GM18498 (cell line): Measurements from ENCODE around the gene ITPKA.
"Not testable (repeated sequence)": the region's sequence is repeated elsewhere in the genome, so short reads cannot be mapped to it uniquely, and the experiment has no call there.

Source experiments
- ATAC-seq: cut with Tn5 transposase; IDR thresholded peaks from one replicate; pipeline ENCODE4 v1.9.1; 2021; ENCODE audit warnings: mild to moderate bottlenecking, moderate library complexity; ENCODE audit not compliant: unreplicated experiment

The ITPKA gene

DNA sequence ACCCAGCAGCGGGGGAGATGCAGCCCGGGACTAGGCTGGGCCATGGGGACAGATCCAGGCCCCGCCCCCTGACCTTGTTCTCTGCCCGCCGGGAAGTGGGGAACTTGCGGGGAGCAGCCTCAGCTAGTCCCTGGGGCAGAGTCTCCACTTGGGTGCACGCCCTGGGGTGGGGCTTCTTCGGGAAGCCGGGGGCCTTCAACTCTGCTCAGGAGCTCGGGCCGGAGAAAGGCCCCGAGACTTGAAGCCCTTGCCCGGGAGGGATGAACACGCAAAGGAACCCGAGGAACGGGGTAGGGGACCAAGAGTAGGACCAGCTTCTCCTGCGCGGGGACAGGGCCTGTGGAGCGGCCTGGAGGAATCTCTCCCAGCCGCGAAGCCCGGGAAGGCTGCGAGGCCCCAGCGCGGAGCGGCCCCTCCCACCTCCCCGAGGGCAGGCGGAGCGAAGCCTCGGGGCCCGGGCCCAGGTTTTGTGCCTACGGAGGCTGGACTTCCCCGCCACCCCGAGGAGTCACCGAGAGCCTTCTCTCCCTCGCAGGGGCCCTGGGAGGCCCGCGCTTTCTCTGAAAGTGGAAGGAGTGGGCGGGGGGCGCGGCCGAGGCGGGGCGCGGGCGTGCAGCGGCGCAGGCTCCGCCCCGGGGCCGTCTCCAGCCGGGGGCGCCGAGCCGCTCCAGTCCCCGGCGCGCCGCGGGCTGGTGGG is at the start of gene ITPKA:
Gene ITPKA, plus strand, starts transcription at position 670 of the 697 bp plus-strand sequence. CDS start 54 bp downstream, outside the sequence.
- peak; percentile 80 for ATAC-seq

DNA sequence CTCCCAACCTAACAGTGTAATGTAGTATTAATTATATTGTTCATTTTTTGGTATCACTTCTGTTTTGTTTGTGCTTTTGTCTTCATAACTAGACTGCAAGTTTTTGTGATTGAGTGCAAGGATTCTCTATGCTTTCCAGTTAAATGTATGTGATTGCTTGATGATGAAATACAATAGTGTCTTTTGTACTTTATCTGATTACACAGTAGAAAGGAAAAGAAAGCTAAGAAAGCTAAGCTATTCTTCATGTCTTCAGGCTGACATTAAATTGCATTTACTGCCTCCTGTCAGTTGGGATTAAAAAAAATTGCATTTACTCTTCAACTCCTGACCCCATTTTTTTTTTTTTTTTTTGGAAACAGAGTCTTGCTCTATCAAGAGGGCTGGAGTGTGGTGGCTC is 48.3 kb upstream of the ITPKA start:
- ATAC-seq = no peak

DNA sequence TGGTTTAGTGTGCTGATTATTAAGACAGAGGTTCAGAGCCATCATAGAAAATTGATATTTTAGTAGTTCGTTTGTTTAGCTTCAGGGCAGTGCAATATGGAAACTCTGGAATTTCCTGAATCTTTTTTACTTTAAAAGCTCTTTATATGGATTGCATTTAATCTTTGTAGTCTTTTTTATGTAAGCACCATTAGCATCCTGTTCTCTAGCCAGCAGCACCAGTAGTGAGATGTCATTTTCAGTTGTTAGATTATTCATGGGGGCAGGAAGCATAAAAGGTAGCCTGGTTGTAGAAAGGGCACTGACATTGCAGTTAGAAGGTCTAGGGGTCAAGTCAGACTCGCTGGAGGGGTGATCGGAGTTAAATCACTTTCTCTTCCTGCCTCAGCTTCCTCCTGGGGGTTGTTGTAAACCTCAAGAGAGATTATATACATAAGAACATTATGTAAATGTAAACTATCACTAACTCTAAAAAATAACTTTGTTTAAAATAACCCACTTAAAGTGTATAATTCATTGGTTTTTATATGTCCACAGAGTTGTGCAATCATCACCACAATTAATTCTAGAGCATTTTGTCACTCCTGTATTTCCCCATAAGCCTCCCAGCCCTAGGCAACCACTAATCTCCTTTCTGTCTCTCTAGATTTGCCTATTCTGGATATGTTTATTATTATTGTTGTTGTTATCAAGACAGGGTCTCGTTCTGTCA is 31.4 kb upstream of the ITPKA start:
- no peak for ATAC-seq

DNA sequence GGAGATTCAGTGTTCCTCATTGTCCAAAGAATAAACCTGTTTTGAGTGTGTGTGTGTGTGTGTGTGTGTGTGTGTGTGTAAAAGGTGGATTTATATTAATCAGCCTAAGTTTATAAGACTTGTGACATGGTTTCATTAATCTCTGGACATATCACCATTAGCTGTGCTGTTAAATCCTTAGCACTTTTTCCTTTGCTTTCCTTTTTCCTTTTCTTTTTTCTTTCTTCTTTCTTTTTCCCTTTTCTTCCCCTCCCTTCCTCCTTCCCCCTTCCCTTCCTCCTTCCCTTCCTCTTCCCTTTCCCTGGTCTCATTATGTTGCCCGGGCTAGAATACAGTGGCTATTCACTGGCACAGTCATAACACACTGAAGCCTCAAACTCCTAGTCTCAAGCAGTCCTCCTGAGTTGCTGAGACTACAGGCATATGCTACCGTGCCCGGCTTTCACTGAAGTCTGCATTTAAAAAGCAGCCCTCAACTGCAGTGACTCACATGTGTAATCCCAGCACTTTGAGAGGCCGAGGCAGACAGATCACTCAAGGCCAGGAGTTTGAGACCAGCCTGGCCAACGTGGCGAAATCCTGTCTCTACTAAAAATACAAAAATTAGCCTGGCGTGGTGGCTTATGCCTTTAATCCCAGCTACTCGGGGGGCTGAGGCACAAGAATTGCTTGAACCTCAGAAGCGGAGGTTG is 28.6 kb upstream of the ITPKA start:
- ATAC-seq = no peak

DNA sequence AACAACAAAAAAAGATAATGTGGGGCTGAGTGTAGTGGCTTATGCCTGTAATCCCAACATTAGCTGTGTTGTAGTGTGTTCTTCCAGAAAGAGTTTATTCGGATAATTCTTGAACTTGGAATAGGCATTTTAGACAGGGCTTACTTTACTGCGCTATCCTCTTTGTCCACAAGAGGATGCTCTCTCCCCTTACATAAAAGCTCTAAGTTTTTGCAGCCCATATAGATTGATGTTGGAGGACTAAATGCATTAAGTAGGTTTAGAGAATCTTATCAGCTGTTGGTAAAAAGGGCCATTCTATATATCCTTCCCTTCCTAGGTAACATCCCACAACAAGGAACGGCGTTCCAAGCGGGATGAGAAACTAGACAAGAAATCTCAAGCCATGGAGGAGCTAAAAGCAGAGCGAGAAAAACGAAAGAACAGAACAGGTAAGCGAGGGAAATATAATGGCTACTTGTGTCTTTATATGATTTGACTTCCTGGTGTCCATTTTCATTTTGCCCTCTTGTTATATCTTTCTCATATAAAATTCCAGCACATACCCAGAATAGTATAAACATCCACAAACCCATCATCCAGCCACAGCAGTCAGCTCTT is 27.8 kb upstream of the ITPKA start:
- no peak for ATAC-seq

DNA sequence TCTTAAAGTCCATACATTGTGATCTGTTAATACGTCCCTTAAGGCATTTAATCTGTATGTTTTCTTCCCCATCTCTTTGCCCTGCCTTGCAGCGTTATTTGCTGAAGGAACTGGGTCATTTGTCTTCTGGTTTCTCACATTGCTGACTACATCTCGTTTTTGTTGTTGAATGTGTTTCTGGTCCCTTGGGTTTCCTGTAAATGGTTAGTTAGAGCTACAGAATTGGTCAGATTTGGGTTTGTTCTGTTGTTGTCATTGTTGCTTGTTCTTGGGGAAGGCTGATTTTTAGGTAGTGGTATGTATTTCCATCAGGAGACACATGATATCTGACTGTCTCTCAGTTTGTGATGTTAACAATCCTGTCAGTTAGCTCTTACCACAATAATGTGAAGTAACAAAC is 27.0 kb upstream of the ITPKA start:
- ATAC-seq = no peak

DNA sequence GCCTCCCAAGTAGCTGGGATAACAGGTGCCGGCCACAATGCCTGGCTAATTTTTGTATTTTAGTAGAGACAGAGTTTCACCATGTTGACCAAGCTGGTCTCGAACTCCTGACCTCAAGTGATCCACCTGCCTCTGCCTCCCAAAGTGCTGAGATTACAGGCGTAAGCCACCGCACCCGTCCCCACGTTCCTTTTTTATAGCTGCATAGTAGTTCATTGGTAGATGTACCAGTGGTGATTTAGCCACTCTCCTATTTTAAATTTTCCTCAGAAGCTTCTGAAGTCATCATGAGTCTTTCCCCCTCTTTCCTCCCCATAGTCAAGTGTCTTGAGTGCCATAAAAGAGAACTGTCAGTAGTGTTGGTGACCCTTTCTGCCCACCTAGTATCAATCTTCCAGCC is 24.0 kb upstream of the ITPKA start:
- not testable (repeated sequence) for ATAC-seq

DNA sequence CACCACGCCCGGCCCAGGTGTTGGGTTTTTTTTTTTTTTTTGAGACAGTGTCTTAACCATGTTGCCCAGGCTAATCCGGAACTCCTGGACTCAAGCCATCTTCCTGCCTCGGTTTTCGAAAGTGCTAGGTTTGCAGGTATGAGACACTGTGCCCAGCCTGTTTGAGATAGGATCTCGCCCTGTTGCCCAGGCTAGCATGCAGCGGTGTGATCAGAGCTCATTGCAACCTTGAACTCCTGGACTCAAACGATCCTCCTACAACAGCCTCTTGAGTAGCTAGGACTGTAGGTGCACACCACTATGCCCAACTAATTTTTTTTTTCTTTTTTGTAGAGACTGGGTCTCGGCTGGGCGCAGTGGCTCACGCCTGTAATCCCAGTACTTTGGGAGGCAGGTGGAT is 20.3 kb upstream of the ITPKA start:
- no peak for ATAC-seq

DNA sequence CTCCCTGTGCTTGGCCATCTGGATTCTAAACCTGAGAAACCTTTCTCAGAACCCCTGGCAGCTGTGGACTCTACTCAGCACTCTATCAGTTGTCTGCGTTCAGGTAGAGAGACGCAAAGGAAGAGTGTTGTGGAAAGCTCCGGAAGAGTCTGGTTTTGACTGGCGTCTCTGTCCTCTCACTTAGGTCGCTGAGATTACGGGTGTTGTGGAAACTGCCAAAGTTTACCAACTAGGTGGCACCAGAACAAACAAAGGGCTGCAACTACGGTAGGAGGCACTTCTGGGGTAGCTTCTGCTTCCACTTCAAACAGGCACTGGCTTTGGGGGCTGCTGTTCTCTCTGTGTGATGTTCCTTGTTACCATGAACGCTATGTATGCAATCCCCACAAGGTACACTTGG is 19.2 kb upstream of the ITPKA start:
- no peak for ATAC-seq

DNA sequence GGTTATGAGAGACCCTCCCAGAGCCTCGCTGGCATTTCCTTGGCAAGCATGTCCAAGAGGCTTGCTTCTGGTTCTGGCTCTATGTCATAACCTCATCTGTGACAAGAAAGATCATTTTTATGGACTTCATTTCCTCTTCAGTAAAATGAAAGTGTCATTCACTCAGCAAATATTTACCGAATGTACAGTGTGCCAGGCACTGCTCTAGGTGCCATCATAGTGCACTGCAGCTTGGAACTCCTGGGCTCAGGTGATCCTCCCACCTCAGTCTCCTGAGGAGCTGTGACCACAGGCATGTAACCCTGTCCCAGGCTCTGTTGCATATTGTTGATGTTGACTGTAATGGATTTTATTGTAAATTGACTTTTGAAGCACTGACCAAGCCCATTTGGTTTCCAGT is 18.7 kb upstream of the ITPKA start:
- no peak for ATAC-seq

DNA sequence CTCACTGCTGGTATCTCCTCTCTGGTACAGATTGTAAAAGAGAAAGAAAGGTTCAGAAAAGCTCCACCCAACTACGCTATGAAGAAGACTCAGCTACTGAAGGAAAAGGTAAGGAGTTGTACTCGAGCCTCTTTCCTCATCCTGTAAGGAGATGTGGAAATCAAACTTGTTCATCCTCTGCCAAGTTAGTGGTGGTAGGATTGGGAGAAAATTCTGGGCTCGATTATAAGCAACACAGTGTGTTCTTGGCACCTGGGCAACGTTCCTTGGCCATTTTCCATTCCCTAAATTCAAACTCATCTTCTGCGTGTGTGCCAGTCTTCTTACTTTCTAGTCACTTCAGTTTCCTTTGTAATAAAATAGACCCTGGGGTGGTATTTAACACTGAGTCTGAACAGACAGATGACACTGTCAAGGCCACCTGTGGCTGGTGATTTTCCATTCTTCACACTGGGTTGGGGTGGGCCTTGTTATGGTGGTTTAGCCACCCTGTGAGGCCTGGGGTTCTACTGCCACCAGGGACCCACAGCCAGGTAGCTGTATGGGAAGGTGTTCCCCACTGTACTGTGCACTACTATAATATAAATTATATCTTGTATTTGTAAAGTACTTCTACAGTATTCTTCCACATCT is 17.1 kb upstream of the ITPKA start:
- no peak for ATAC-seq

DNA sequence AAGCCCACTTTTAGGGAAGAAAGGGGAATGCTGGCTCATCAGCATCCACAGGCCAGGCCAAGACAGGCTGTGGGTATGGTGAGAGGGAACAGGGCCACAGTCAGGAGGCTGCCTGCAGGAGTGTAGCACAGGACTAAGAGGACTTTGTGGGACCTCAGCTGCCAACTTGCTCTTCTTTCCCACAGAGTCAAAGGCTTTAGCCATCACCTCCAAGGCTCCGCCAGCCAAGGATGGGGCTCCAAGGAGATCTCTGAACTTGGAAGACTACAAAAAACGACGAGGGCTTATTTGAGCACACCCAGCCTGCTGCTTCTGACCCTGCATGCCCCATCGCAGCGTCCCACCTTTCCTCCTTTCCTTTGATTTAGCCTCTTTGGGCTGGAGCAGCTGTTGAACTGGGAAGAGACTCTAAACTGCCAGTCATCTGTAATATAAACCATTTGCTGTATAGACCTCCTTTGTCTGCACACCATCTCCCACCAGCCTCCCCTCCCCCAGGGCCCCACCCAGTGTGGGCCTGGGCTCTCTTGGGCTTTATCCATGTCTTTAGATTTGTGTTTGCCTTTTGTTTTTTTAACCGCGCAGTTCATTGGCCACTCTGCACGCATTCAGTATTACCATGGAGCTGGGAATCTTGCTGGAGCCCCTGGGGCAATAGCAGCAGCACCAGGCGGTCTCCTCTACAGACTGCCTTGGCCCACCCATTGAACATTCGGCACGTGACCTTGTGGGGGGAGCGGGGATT is 13.1 kb upstream of the ITPKA start:
- no peak for ATAC-seq

DNA sequence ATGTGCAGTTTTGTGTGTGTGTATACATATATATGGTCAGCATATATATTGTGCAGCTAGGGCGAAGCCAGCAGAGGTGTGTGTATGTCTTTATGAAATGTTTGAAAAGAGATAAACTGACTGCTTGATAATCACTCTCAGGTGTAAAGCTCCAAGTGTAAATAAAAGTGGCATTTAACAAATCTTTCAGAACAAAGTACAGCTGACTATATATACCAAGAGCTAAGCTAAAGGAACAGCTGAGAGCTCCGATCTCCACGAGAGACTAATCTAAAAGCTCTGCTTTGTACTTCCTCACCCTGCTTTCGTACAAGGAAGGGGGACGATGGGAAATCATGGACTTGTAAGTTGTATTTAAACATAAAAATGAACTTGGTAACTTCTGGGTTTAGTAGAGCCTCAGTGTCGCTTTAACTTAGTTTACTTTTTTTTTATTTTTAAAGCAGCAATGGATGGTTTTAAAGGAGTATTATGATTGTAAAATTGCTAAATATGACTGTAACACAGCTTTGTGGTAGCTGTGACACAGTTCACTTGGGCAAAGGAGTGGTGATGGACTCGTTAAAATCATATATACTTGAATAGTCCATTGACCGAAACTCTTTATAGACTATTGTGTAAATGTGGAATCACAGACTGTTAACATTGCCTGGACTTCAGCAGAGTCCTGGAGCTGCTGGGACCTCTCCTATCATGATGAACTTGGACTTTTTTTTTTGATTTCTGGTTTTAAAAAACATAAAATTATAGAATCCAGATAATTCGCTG is 11.4 kb upstream of the ITPKA start:
- ATAC-seq = no peak

DNA sequence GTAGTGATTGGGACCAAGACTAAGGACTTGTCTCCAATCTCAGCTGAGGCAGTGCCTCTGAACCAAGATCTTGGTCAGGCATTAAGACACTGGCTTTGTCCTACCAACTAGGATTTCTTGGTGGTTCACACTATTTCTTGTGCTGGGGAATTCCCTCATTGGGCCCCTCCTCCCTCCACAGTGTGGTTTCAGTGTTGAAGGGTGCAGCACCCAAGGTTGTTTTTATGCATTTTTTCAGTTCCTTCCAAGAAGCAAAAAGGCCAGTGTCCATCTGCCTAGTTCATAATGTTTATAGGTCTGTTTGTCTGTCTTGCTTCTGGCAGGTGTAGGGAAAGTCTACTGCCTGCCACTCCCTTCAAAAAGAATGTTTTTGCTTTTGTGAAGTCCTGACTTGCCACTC is 10.6 kb upstream of the ITPKA start:
- ATAC-seq = peak; percentile 78

DNA sequence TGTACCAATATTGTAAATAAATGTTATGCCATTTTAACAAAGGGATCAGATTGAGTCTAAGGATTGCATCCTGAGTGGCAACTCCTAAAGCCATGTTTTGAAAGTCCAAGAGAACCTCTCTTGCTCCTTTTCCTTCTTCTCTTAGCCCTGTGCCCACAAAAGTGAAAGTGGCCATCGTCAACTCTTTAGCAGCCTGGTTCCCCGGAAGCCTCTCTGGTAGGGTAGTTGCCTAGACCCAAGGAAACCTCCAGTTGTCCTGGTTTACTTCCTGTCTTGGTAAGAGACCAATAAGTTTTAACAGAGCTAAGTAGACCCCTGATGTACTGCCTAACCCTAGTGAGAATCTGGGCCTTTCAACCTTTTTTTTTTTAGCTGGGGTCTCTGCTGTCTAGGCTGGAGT is 10.2 kb upstream of the ITPKA start:
- ATAC-seq = no peak

DNA sequence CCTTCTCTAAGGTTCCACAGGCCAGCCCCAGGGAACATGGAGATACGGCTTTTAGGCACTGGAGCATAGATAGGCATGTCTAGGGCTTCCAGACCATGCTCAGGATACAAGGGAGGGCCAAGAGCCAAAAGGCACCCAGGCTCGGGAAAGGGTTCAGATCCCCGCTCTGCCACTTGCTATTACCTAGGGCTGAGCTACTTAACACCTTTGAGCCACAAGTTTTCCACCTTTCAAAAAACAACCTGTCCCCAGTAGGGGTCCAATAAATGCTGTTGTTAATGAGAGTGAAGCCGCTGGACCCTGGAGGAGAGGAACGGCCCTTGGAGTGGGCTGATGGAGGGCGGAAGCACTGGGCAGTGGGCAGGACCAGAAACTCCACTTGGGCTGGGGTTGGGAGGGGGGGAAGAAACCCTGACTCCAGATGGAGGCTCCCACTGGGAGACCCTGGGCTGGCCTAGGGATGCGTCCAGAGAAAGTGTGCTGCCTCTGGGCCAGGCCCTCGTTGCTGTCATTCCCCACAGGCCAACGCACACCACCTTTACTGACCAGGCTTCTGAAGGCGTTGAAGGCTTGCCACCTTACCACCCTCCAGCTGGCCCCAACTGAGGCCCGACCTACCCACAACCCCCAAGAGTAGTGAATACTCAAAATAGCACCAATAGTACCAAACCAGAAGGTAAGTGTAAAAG is 8.6 kb upstream of the ITPKA start:
- no peak for ATAC-seq

DNA sequence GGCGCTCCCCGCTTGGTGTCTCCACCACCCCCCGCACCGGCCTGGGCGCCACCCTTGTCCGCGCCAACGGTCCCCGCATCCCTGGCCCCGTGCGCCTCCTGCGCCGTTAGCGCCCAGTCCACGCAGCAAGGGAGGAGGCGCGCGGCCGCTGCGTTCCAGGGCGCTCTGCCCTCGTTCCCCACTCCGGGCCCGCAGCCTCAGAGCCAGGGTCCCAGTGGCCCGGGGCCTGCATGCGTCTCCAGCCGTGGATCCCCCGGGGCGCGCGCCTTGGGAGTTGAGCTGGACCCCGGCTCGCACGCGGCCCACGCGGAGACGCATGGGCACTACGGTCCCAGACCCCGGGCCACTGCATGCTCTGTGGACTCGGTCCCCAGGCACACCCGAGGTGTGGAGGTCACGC is 7.4 kb upstream of the ITPKA start:
- no peak for ATAC-seq

DNA sequence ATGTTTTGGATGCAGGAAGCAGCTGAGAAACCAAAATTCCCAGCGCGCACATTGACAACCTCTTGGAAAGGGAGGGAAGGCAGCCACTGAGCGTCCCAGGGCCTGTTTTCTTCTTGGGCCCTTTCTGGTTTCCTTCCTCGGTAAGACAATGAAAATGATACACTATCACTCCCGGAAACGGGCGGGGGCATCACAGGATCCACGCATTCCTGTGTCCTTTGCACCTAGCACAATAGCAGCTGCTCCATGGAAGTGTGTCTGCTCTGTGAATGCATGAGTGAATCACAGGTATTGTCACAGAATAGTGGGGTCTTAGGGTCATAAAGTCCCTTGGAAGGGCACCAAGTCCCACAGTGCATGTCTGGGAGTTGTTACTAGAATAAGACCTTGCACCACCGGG is 6.3 kb upstream of the ITPKA start:
- no peak for ATAC-seq

DNA sequence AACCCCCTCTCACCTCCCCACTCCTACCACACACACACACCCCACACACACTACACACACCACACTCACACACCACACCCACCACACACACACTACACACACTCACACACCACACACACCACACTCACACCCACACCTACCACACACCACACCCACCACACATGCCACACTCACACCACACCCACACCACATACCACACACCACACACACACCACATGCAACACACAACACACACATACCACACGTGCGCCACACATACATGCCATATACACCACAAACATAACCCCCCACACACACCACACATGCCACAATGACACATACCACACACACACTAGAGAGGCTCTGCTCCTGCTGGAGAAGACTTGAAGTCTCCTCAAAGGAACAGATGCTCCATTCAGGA is 5.9 kb upstream of the ITPKA start:
- ATAC-seq = no peak
